RWPE2 (cell line): ENCODE results near the gene CREB3L4.

ENCODE experiments used
- ATAC-seq: fragments of 200-7000 bp; cut with Tn5 transposase; 3 replicates; pipeline ENCODE4 v1.9.1; 2021; ENCODE audit warnings: low read depth
- DNase-seq: peaks from one replicate; pipeline ENCODE4 v3.0.0-alpha.2; 2020; ENCODE audit warnings: low spot score
- H3K27ac ChIP-seq: fragments of 450-650 bp; 2 replicates; pipeline ENCODE4 v1.5.1; 2017; ENCODE audit warnings: mild to moderate bottlenecking; ENCODE audit not compliant: poor library complexity, severe bottlenecking
- H3K27me3 ChIP-seq: fragments of 250-450 bp; sonication (Bioruptor Pico); 2 replicates; pipeline ENCODE4 v1.5.1; 2021; ENCODE audit warnings: mild to moderate bottlenecking, moderate library complexity; ENCODE audit not compliant: insufficient read depth, poor library complexity, severe bottlenecking
- H3K36me3 ChIP-seq: fragments of 250-450 bp; sonication (Bioruptor Pico); 2 replicates; pipeline ENCODE4 v1.5.1; 2020; ENCODE audit warnings: low read depth, mild to moderate bottlenecking, moderate library complexity
- H3K4me1 ChIP-seq: fragments of 250-450 bp; sonication (Bioruptor Pico); 2 replicates; pipeline ENCODE4 v1.5.1; 2021; ENCODE audit warnings: mild to moderate bottlenecking, moderate library complexity; ENCODE audit not compliant: insufficient read depth, poor library complexity, severe bottlenecking
- H3K4me3 ChIP-seq: fragments of 250-450 bp; sonication (Bioruptor Pico); 2 replicates; pipeline ENCODE4 v1.5.1; 2021; ENCODE audit warnings: mild to moderate bottlenecking, moderate library complexity; ENCODE audit not compliant: severe bottlenecking
- H3K9me3 ChIP-seq: fragments of 250-450 bp; sonication (Bioruptor Pico); 2 replicates; pipeline ENCODE4 v1.5.1; 2021; ENCODE audit warnings: mild to moderate bottlenecking, moderate library complexity; ENCODE audit not compliant: severe bottlenecking
- CTCF ChIP-seq: fragments of 450-650 bp; IDR thresholded peaks from one replicate; pipeline ENCODE4 v1.5.1; 2017; ENCODE audit warnings: mild to moderate bottlenecking, moderate library complexity; ENCODE audit not compliant: poor library complexity, severe bottlenecking

The CREB3L4 gene

GRCh38 chr1:153928791-153929341, 38.8 kb upstream of the CREB3L4 start:
- TF ChIP-seq CTCF = no peak
- DNase-seq (no peak), ATAC-seq (no peak)
- Histone ChIP-seq H3K27ac (no peak overlapping the region), H3K4me3 (no peak overlapping the region), H3K36me3 (peaks cover 20% of the 10 kb centered on the region), H3K9me3 (no peaks in the 10 kb centered on the region), H3K27me3 (no peaks in the 10 kb centered on the region), H3K4me1 (no peaks in the 10 kb centered on the region)

- ATAC-seq (no peak), DNase-seq (no peak)
- Histone ChIP-seq H3K4me3 (no peak overlapping the region), H3K9me3 (no peaks in the 10 kb centered on the region), H3K27ac (no peak overlapping the region), H3K36me3 (peaks cover 24% of the 10 kb centered on the region), H3K27me3 (no peaks in the 10 kb centered on the region), H3K4me1 (no peaks in the 10 kb centered on the region)
- TF ChIP-seq CTCF = no peak
Measured at GRCh38 chr1:153929426-153929825, 38.3 kb upstream of the CREB3L4 start.

- no peak for TF ChIP-seq CTCF
Measured at GRCh38 chr1:153929981-153930948, 37.4 kb upstream of the CREB3L4 start.

GRCh38 chr1:153932156-153933131, 35.3 kb upstream of the CREB3L4 start:
- Histone ChIP-seq H3K36me3 (peaks cover 54% of the 10 kb centered on the region), H3K9me3 (no peaks in the 10 kb centered on the region), H3K4me3 (no peak overlapping the region), H3K27ac (no peak overlapping the region), H3K4me1 (no peaks in the 10 kb centered on the region), H3K27me3 (no peaks in the 10 kb centered on the region)
- no peak for TF ChIP-seq CTCF
- DNase-seq = no peak
- ATAC-seq = no peak

More at GRCh38 chr1:153929981-153930948, 37.4 kb upstream of the CREB3L4 start:
- H3K27me3 ChIP-seq = no peaks in the 10 kb centered on the region
- no peak for DNase-seq
- no peaks in the 10 kb centered on the region for H3K4me1 ChIP-seq
- ATAC-seq = 0 out of 3 replicates have a peak, but pooled peaks have one; percentile 5
- no peak overlapping the region for H3K27ac ChIP-seq
- no peaks in the 10 kb centered on the region for H3K9me3 ChIP-seq
- peaks cover 32% of the 10 kb centered on the region for H3K36me3 ChIP-seq
- H3K4me3 ChIP-seq = no peak overlapping the region
